GM20000 (cell line): ENCODE data around the gene CENPF.
A peak's percentile ranks its signal among the peaks of the same experiment; 100 is the strongest.

ENCODE experiments used
- DNase-seq: peaks from one replicate; pipeline ENCODE4 v3.0.0; 2012; ENCODE audit warnings: low spot score
- TF ChIP-seq, protein P1 (sequence below): IDR thresholded peaks from 2 replicates; pipeline ENCODE4 v1.5.1; 2012; ENCODE audit warnings: mild to moderate bottlenecking, control low read depth; ENCODE audit errors: extremely low read depth, missing control alignments

CENPF gene, protein sequence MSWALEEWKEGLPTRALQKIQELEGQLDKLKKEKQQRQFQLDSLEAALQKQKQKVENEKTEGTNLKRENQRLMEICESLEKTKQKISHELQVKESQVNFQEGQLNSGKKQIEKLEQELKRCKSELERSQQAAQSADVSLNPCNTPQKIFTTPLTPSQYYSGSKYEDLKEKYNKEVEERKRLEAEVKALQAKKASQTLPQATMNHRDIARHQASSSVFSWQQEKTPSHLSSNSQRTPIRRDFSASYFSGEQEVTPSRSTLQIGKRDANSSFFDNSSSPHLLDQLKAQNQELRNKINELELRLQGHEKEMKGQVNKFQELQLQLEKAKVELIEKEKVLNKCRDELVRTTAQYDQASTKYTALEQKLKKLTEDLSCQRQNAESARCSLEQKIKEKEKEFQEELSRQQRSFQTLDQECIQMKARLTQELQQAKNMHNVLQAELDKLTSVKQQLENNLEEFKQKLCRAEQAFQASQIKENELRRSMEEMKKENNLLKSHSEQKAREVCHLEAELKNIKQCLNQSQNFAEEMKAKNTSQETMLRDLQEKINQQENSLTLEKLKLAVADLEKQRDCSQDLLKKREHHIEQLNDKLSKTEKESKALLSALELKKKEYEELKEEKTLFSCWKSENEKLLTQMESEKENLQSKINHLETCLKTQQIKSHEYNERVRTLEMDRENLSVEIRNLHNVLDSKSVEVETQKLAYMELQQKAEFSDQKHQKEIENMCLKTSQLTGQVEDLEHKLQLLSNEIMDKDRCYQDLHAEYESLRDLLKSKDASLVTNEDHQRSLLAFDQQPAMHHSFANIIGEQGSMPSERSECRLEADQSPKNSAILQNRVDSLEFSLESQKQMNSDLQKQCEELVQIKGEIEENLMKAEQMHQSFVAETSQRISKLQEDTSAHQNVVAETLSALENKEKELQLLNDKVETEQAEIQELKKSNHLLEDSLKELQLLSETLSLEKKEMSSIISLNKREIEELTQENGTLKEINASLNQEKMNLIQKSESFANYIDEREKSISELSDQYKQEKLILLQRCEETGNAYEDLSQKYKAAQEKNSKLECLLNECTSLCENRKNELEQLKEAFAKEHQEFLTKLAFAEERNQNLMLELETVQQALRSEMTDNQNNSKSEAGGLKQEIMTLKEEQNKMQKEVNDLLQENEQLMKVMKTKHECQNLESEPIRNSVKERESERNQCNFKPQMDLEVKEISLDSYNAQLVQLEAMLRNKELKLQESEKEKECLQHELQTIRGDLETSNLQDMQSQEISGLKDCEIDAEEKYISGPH (N-terminal part only)

GRCh38 chr1:214602764-214603657, at the start of gene CENPF:
Gene CENPF, plus strand, starts transcription at chr1:214603195. Its CDS starts 10,560 bp downstream, at chr1:214613755.
- TF ChIP-seq, protein P1, sequence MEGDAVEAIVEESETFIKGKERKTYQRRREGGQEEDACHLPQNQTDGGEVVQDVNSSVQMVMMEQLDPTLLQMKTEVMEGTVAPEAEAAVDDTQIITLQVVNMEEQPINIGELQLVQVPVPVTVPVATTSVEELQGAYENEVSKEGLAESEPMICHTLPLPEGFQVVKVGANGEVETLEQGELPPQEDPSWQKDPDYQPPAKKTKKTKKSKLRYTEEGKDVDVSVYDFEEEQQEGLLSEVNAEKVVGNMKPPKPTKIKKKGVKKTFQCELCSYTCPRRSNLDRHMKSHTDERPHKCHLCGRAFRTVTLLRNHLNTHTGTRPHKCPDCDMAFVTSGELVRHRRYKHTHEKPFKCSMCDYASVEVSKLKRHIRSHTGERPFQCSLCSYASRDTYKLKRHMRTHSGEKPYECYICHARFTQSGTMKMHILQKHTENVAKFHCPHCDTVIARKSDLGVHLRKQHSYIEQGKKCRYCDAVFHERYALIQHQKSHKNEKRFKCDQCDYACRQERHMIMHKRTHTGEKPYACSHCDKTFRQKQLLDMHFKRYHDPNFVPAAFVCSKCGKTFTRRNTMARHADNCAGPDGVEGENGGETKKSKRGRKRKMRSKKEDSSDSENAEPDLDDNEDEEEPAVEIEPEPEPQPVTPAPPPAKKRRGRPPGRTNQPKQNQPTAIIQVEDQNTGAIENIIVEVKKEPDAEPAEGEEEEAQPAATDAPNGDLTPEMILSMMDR: no peak
- DNase-seq: peak; percentile 98

DNA sequence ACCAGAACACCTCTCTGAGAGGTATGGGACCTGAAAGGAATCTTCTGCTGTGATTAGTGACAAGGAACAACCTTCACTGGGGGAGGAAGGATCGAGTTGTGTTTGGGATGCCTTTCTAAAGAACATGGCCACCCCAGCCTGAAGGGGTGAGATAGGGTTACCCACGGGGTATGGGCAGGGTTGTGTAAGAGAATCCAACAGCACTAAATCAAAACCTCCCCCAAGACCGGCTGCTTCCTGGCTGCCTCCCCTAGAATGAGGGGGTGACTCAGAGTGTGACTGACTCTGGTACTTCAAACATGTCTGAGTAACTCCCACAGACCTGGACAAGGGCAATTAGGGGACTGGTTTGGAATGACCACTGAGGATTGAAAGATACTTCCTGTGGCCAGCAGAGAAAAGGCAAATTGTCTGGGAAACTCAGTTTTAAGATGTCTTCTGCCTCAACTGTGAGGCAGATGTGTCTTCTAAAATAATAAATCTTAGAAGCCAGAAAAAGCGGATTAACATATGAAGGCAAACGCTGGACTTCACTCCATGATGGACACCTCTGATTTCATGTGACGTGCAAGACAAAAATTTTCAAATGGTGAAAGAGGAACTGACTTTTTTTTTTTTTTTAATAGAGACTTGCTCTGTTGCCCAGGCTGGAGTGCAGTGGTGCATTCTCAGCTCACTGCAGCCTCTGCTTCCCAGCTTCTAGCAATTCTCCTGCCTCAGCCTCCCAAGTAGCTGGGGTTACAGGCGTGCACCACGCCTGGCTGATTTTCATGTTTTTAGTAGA, 44.9 kb upstream of the CENPF start:
- TF ChIP-seq, protein P1: no peak
- DNase-seq: no peak

DNA sequence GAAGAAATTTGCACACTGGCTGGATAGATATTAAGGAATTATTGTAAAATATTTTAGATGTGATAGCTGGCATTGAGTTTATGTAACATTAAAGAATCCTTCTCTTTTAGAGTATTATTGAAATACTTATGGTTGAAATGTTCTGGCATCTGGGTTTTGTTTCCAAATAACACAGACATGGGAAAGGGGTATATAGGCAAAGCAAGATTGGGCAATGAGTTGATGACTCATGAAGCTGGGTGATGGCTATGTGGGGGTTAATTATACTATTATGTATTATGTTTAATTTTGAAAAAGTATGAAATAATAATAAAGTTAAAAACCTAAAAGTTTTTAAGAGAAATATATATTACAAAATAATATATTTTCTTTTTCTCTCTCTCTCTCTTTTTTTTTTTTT, 39.1 kb upstream of the CENPF start:
- no peak for DNase-seq
- TF ChIP-seq, protein P1: no peak

DNA sequence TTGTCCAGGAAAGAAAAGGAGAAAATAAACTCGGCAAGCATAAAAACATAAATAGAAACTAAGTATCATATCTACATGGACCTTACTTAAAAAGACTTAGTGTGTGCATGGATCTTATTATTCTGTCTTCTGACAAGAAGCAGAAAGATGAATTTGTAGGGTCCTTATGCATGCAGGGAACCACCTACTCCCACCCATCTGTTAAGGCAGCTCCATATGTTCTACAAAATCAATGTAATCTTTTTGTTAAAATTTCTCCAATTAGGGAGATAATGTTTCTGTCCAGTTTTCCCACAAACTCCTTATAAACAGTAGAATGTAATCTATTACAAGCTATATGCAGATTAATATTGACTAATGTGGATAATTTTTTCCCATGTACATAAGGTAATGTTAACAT, 37.7 kb upstream of the CENPF start:
- TF ChIP-seq, protein P1: no peak
- no peak for DNase-seq

DNA sequence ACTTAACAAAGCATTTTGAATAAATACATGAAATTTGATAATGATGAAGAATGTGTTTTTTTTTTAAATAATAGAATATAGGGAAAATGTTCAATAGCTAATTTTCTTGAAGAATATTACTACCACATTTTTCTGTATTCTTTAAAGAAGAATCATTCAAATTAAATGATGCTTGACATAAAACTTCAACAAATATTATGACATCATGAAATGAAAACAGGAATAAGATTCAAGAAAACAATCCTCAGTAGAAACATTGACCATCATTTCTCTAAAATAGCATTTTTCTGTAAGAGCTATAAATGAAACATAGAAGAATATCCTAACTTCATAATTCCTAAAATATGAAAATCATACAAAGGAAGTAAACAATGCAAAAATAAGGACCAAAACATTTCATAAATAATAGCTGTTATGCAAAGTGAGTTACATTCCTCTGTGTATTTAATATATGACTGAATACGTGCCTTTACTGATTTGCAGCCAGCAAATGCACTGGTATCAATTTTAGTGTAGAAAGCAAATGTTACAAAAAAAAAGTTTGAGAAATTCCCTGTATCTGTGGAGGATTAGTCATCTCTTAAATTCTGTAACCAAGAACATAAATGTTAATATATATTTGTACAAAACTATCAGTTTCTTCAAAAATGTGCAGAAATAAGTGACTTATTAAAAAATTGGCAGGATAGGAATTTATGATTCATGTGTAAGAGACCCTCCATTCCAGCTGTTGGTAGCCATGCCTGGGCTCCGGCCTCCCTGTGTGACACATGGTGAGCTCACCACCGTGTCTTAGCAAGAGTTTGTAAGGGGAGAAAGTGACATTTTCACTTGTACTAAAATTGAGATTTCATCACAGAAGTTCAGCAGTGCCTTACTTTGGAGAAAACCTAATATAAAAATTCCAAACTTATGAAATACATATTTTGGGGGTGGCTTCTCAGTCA, 36.6 kb upstream of the CENPF start:
- no peak for DNase-seq
- TF ChIP-seq, protein P1: no peak
